K562 (cell line): ENCODE results near the gene PI4KA. TPM values are rescaled to one million over a fixed set of nuclear protein-coding genes. Genes with fewer than 3 reads are reported as not detected.

ENCODE experiments used
- MCM2 ChIP-seq: fragments of 450-650 bp; IDR thresholded peaks from 2 replicates; pipeline ENCODE4 v1.6.1; 2017; ENCODE audit warnings: low read depth, mild to moderate bottlenecking
- NEUROD1 ChIP-seq: fragments of 150-350 bp; IDR thresholded peaks from 2 replicates; pipeline ENCODE4 v1.6.1; 2014; ENCODE audit warnings: borderline replicate concordance, low read length, low read depth; ENCODE audit not compliant: partially characterized antibody
- NFIC ChIP-seq: fragments of 450-650 bp; IDR thresholded peaks from 2 replicates; pipeline ENCODE4 v1.6.1; 2017; ENCODE audit warnings: mild to moderate bottlenecking, inconsistent platforms
- POLR2AphosphoS2 ChIP-seq: IDR thresholded peaks from 2 replicates; pipeline ENCODE4 v1.6.1; 2012; ENCODE audit warnings: low read length, improper control_type of control experiment
- SMAD2 ChIP-seq: fragments of 150-350 bp; IDR thresholded peaks from 2 replicates; pipeline ENCODE4 v1.6.1; 2014; ENCODE audit warnings: low read depth, mild to moderate bottlenecking, low read length
- SP2 ChIP-seq: IDR thresholded peaks from 2 replicates; pipeline ENCODE4 v1.6.1; 2011; ENCODE audit warnings: mild to moderate bottlenecking, low read depth, low read length, moderate library complexity; ENCODE audit not compliant: poor library complexity, severe bottlenecking; ENCODE audit errors: extremely low read depth
- ZFP1 ChIP-seq: fragments of 450-650 bp; formaldehyde crosslinking; IDR thresholded peaks from 2 replicates; pipeline ENCODE4 v1.4.0; 2020; ENCODE audit warnings: mild to moderate bottlenecking, mixed read lengths
- polyA plus RNA-seq, 8 experiments: library from polyadenylated mRNA; depleted of rRNA in 4 of 8; stranded (reverse) in 5 of 8; unstranded in 3 of 8; fragments of >200 nt; fragmentation: Nextera tagmentation in 2 of 8; fragmentation: Illumina TruSeq in 1 of 8; extraction: Ambion mirVana in 2 of 8; extraction: Trizol in 1 of 8; gene quantifications; 2 replicates each; pipeline versions ENCODE4 v1.2.1 to v1.2.3, GENCODE V29; 2011 to 2014; ENCODE audit warnings: inconsistent platforms in 1 of 8, missing spikeins in 1 of 8
- total RNA-seq, 7 experiments: library from RNA; depleted of rRNA in 6 of 7; stranded (reverse); fragments of >200 nt in 6 of 7; fragmentation: Illumina TruSeq in 2 of 7; extraction: Trizol in 2 of 7; gene quantifications; 2 replicates each; pipeline versions ENCODE4 v1.2.1 to v1.2.3, GENCODE V29; 2011 to 2021; ENCODE audit warnings: low replicate concordance in 1 of 7
- TF ChIP-seq, protein P1 (sequence below): sonication (generic); formaldehyde crosslinking; IDR thresholded peaks from 2 replicates; pipeline ENCODE4 v1.8.0; 2023; ENCODE audit warnings: missing genetic modification reagents, mild to moderate bottlenecking, borderline replicate concordance
- TF ChIP-seq, protein P2 (sequence below): fragments of 200-800 bp; sonication (Bioruptor generic); IDR thresholded peaks from 2 replicates; pipeline ENCODE4 v1.6.1; 2017; ENCODE audit warnings: missing genetic modification characterization, missing compliant biosample characterization
- TF ChIP-seq, protein P3 (sequence below), 3 experiments: IDR thresholded peaks in 2 of 3; conservative IDR thresholded peaks in 1 of 3; 2 replicates each; pipeline ENCODE4 v1.5.1; 2011 to 2012; ENCODE audit warnings: low read length in 3 of 3, mild to moderate bottlenecking in 3 of 3, control low read depth in 2 of 3, improper control_type of control experiment in 1 of 3, inconsistent platforms in 1 of 3, low read depth in 1 of 3, mixed read lengths in 1 of 3, moderate library complexity in 1 of 3; ENCODE audit not compliant: insufficient read depth in 2 of 3
- TF ChIP-seq, protein P4 (sequence below): sonication (generic); formaldehyde crosslinking; IDR thresholded peaks from 2 replicates; pipeline ENCODE4 v1.4.0; 2020; ENCODE audit warnings: mild to moderate bottlenecking, missing genetic modification reagents
- TF ChIP-seq, protein P5 (sequence below): IDR thresholded peaks from 3 replicates; pipeline ENCODE4 v1.6.1; 2011; ENCODE audit warnings: borderline replicate concordance, mild to moderate bottlenecking; ENCODE audit not compliant: insufficient read length, insufficient read depth
- TF ChIP-seq, protein P6 (sequence below): fragments of 250-450 bp; sonication (Bioruptor Pico); IDR thresholded peaks from 2 replicates; pipeline ENCODE4 v1.5.0; 2022; ENCODE audit warnings: mild to moderate bottlenecking

PI4KA gene
- total and polyA plus RNA-seq, 9 of the 15 experiments (the other 6 are each of a cell fraction or from before 2014, with no cell fraction given), result 7.3 to 187 (median 84.7) TPM

DNA sequence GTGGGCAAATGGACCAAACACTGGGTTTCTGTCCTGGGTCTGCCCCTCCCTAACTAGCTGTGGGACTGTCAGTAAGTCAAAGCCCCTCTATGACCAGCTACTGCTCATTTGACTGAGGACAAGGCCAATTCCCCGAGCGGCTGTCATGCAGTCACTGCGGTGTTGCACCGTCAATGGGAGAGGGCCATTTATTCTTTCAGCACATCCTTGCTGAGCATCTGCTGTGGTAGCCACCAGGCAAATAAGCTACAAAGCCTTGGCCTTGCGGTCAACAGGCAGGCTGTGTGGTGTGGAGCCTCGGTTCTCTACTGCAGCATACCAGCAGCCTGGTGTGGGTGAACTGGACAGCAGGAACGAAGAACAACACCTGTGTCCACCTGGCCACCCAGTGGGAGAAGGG, 110.5 kb downstream of the PI4KA start (continued):
- TF ChIP-seq, protein P1, sequence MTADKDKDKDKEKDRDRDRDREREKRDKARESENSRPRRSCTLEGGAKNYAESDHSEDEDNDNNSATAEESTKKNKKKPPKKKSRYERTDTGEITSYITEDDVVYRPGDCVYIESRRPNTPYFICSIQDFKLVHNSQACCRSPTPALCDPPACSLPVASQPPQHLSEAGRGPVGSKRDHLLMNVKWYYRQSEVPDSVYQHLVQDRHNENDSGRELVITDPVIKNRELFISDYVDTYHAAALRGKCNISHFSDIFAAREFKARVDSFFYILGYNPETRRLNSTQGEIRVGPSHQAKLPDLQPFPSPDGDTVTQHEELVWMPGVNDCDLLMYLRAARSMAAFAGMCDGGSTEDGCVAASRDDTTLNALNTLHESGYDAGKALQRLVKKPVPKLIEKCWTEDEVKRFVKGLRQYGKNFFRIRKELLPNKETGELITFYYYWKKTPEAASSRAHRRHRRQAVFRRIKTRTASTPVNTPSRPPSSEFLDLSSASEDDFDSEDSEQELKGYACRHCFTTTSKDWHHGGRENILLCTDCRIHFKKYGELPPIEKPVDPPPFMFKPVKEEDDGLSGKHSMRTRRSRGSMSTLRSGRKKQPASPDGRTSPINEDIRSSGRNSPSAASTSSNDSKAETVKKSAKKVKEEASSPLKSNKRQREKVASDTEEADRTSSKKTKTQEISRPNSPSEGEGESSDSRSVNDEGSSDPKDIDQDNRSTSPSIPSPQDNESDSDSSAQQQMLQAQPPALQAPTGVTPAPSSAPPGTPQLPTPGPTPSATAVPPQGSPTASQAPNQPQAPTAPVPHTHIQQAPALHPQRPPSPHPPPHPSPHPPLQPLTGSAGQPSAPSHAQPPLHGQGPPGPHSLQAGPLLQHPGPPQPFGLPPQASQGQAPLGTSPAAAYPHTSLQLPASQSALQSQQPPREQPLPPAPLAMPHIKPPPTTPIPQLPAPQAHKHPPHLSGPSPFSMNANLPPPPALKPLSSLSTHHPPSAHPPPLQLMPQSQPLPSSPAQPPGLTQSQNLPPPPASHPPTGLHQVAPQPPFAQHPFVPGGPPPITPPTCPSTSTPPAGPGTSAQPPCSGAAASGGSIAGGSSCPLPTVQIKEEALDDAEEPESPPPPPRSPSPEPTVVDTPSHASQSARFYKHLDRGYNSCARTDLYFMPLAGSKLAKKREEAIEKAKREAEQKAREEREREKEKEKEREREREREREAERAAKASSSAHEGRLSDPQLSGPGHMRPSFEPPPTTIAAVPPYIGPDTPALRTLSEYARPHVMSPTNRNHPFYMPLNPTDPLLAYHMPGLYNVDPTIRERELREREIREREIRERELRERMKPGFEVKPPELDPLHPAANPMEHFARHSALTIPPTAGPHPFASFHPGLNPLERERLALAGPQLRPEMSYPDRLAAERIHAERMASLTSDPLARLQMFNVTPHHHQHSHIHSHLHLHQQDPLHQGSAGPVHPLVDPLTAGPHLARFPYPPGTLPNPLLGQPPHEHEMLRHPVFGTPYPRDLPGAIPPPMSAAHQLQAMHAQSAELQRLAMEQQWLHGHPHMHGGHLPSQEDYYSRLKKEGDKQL (CRISPR knock-in tag), result no peak
- TF ChIP-seq, protein P2, sequence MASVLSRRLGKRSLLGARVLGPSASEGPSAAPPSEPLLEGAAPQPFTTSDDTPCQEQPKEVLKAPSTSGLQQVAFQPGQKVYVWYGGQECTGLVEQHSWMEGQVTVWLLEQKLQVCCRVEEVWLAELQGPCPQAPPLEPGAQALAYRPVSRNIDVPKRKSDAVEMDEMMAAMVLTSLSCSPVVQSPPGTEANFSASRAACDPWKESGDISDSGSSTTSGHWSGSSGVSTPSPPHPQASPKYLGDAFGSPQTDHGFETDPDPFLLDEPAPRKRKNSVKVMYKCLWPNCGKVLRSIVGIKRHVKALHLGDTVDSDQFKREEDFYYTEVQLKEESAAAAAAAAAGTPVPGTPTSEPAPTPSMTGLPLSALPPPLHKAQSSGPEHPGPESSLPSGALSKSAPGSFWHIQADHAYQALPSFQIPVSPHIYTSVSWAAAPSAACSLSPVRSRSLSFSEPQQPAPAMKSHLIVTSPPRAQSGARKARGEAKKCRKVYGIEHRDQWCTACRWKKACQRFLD, result no peak
- TF ChIP-seq POLR2AphosphoS2 (peak; percentile 51; the same call in 1 of the 2 replicates), NFIC (no peak), MCM2 (no peak), SP2 (peak; percentile 18), NEUROD1 (peak; percentile 45), SMAD2 (no peak), ZFP1 (CRISPR knock-in tag) (no peak)
- TF ChIP-seq, protein P3, sequence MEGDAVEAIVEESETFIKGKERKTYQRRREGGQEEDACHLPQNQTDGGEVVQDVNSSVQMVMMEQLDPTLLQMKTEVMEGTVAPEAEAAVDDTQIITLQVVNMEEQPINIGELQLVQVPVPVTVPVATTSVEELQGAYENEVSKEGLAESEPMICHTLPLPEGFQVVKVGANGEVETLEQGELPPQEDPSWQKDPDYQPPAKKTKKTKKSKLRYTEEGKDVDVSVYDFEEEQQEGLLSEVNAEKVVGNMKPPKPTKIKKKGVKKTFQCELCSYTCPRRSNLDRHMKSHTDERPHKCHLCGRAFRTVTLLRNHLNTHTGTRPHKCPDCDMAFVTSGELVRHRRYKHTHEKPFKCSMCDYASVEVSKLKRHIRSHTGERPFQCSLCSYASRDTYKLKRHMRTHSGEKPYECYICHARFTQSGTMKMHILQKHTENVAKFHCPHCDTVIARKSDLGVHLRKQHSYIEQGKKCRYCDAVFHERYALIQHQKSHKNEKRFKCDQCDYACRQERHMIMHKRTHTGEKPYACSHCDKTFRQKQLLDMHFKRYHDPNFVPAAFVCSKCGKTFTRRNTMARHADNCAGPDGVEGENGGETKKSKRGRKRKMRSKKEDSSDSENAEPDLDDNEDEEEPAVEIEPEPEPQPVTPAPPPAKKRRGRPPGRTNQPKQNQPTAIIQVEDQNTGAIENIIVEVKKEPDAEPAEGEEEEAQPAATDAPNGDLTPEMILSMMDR (IDR thresholded peaks at IDR 0.05 in 2 of 3, conservative IDR thresholded peaks at IDR 0.05 in 1 of 3; ENCODE audit: insufficient read depth in 2 of 3, low read depth in 1 of 3, low read length in 3 of 3), result no peak
- TF ChIP-seq, protein P4, sequence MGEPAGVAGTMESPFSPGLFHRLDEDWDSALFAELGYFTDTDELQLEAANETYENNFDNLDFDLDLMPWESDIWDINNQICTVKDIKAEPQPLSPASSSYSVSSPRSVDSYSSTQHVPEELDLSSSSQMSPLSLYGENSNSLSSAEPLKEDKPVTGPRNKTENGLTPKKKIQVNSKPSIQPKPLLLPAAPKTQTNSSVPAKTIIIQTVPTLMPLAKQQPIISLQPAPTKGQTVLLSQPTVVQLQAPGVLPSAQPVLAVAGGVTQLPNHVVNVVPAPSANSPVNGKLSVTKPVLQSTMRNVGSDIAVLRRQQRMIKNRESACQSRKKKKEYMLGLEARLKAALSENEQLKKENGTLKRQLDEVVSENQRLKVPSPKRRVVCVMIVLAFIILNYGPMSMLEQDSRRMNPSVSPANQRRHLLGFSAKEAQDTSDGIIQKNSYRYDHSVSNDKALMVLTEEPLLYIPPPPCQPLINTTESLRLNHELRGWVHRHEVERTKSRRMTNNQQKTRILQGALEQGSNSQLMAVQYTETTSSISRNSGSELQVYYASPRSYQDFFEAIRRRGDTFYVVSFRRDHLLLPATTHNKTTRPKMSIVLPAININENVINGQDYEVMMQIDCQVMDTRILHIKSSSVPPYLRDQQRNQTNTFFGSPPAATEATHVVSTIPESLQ, result no peak
- TF ChIP-seq, protein P5, sequence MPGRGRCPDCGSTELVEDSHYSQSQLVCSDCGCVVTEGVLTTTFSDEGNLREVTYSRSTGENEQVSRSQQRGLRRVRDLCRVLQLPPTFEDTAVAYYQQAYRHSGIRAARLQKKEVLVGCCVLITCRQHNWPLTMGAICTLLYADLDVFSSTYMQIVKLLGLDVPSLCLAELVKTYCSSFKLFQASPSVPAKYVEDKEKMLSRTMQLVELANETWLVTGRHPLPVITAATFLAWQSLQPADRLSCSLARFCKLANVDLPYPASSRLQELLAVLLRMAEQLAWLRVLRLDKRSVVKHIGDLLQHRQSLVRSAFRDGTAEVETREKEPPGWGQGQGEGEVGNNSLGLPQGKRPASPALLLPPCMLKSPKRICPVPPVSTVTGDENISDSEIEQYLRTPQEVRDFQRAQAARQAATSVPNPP, result no peak
- TF ChIP-seq, protein P6, sequence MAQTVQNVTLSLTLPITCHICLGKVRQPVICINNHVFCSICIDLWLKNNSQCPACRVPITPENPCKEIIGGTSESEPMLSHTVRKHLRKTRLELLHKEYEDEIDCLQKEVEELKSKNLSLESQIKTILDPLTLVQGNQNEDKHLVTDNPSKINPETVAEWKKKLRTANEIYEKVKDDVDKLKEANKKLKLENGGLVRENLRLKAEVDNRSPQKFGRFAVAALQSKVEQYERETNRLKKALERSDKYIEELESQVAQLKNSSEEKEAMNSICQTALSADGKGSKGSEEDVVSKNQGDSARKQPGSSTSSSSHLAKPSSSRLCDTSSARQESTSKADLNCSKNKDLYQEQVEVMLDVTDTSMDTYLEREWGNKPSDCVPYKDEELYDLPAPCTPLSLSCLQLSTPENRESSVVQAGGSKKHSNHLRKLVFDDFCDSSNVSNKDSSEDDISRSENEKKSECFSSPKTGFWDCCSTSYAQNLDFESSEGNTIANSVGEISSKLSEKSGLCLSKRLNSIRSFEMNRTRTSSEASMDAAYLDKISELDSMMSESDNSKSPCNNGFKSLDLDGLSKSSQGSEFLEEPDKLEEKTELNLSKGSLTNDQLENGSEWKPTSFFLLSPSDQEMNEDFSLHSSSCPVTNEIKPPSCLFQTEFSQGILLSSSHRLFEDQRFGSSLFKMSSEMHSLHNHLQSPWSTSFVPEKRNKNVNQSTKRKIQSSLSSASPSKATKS, result no peak
